ENCODE data around the gene TMEM63A.

DNA sequence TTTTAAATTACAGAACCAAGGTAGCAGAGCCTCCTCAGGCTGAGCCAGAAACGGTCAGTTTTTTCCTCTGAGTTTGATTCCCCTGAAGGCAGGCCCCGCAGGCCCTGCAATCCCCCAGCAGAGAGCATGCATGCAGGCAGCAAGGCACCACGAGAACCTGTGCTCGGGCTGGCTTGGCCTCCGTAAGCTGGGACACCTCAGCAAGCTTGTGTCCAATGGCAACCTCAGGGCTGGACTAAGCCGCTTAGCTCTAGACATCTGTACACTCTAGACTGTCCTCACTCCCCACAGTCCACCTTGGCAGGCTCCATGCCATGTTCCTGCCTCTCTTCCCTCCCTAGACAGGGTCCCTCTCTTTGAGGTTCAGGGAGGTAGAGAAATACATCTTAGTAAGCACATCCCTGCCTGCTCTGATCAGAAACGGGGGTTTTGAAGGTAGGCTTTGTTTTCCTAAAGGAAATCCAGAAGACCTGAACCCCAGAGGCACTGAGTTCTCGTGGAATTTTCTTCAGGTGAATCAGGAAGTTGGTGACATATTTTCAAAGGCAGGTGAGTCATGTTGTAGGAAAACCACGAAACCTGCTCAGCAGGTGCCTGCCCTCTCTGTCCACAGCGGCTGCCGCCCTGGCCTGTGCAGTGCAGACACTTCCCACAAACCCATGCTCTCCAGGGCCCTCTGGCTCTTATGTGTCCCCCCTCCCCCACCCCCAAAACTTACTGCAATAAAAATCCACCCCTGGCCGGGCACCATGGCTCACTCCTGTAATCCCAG lies 7.0 kb downstream of the TMEM63A start:
- TF ChIP-seq CEBPB (IDR thresholded peaks at IDR 0.05; ENCODE audit: borderline replicate concordance in 1 of 2, low read depth in 2 of 2, low read length in 2 of 2): no peak
- TF ChIP-seq CHD4 (IDR thresholded peaks at IDR 0.05): no peak
- TF ChIP-seq EGR1 (IDR thresholded peaks at IDR 0.05; ENCODE audit: borderline replicate concordance in 1 of 2, low read depth in 2 of 2, low read length in 2 of 2): no peak
- TF ChIP-seq, protein P1, sequence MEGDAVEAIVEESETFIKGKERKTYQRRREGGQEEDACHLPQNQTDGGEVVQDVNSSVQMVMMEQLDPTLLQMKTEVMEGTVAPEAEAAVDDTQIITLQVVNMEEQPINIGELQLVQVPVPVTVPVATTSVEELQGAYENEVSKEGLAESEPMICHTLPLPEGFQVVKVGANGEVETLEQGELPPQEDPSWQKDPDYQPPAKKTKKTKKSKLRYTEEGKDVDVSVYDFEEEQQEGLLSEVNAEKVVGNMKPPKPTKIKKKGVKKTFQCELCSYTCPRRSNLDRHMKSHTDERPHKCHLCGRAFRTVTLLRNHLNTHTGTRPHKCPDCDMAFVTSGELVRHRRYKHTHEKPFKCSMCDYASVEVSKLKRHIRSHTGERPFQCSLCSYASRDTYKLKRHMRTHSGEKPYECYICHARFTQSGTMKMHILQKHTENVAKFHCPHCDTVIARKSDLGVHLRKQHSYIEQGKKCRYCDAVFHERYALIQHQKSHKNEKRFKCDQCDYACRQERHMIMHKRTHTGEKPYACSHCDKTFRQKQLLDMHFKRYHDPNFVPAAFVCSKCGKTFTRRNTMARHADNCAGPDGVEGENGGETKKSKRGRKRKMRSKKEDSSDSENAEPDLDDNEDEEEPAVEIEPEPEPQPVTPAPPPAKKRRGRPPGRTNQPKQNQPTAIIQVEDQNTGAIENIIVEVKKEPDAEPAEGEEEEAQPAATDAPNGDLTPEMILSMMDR (IDR thresholded peaks at IDR 0.05 in 2 of 3, conservative IDR thresholded peaks at IDR 0.05 in 1 of 3; ENCODE audit: control insufficient read depth in 2 of 3, extremely low read depth in 1 of 3, insufficient read depth in 1 of 3, low read depth in 3 of 3, low read length in 3 of 3): no peak
- no peak for TF ChIP-seq FOXK2 (IDR thresholded peaks at IDR 0.05)
- TF ChIP-seq JUNB (IDR thresholded peaks at IDR 0.05): no peak
- TF ChIP-seq POLR2A (IDR thresholded peaks at IDR 0.05; ENCODE audit: low read depth, low read length): no peak
- no peak for TF ChIP-seq MAX (IDR thresholded peaks at IDR 0.05; ENCODE audit: low read depth, low read length)
- TF ChIP-seq, protein P2, sequence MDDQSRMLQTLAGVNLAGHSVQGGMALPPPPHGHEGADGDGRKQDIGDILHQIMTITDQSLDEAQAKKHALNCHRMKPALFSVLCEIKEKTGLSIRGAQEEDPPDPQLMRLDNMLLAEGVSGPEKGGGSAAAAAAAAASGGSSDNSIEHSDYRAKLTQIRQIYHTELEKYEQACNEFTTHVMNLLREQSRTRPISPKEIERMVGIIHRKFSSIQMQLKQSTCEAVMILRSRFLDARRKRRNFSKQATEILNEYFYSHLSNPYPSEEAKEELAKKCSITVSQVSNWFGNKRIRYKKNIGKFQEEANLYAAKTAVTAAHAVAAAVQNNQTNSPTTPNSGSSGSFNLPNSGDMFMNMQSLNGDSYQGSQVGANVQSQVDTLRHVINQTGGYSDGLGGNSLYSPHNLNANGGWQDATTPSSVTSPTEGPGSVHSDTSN (IDR thresholded peaks at IDR 0.05; ENCODE audit: insufficient replicate concordance, low read depth, low read length): no peak
- TF ChIP-seq ATF3 (IDR thresholded peaks at IDR 0.05; ENCODE audit: borderline replicate concordance, extremely low read depth, low read depth, low read length): no peak
- TF ChIP-seq, protein P3, sequence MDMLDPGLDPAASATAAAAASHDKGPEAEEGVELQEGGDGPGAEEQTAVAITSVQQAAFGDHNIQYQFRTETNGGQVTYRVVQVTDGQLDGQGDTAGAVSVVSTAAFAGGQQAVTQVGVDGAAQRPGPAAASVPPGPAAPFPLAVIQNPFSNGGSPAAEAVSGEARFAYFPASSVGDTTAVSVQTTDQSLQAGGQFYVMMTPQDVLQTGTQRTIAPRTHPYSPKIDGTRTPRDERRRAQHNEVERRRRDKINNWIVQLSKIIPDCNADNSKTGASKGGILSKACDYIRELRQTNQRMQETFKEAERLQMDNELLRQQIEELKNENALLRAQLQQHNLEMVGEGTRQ (IDR thresholded peaks at IDR 0.05; ENCODE audit: borderline replicate concordance, low read depth, low read length): no peak
- TF ChIP-seq MXI1 (IDR thresholded peaks at IDR 0.05; ENCODE audit: low read depth, low read length): no peak
- TF ChIP-seq POLR2AphosphoS5 (IDR thresholded peaks at IDR 0.05; ENCODE audit: low read length): no peak
